Thyroid gland (tissue), 4 donors: ENCODE results near the gene DYNLT2B.

Experiments
- CTCF ChIP-seq, 6 experiments: fragments of 200-600 bp in 3 of 6; fragments of 450-650 bp in 3 of 6; sonication (generic) in 3 of 6; IDR thresholded peaks; one replicate each; pipeline ENCODE4 v1.5.1; 2016 to 2019; ENCODE audit warnings: antibody characterized with exemption in 6 of 6, mild to moderate bottlenecking in 2 of 6, inconsistent platforms in 1 of 6, moderate library complexity in 1 of 6
- POLR2A ChIP-seq, 2 donors: fragments of 450-650 bp; IDR thresholded peaks; one replicate each; pipeline ENCODE4 v1.6.1; 2017; ENCODE audit warnings: antibody characterized with exemption in 2 of 2, mild to moderate bottlenecking in 2 of 2, moderate library complexity in 1 of 2

GRCh38 chr3:196323691-196324090 lies 5.7 kb upstream of the DYNLT2B start:
- TF ChIP-seq CTCF (IDR thresholded peaks at IDR 0.05) (no peak), POLR2A (IDR thresholded peaks at IDR 0.05) (no peak)
